Stimulated activated CD4-positive, alpha-beta T cell treated with anti-CD3 and anti-CD28 coated beads, Interleukin-1b, Interleukin-23, amount 100 ng/mL, for 48 hours (primary cell): ENCODE data around the gene ARHGAP31.

Experiments used
- DNase-seq: peaks from one replicate; pipeline ENCODE4 v3.0.0-alpha.2; 2020

The ARHGAP31 gene

DNA sequence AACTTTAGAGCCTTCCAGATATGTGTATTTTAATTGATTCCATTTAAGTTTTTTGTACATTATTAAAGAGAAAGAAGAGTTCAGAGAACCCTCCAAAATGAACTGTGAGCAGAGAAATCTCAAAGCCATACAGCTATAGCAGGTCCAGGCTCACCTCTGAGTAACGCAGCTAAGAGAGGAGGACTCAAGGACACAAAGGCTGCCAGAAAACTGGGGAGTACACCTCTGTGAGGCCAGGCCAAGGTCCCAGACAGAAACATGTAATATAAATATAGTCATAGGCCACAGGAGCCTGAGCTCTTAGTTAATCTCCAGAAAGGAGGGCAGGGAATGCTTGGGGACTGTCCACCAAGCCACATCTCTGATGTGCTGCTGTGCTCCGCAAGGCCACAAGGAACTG, 102.7 kb downstream of the ARHGAP31 start:
- DNase-seq = no peak

GRCh38 chr3:119400466-119400865, 106.3 kb downstream of the ARHGAP31 start:
- no peak for DNase-seq

DNA sequence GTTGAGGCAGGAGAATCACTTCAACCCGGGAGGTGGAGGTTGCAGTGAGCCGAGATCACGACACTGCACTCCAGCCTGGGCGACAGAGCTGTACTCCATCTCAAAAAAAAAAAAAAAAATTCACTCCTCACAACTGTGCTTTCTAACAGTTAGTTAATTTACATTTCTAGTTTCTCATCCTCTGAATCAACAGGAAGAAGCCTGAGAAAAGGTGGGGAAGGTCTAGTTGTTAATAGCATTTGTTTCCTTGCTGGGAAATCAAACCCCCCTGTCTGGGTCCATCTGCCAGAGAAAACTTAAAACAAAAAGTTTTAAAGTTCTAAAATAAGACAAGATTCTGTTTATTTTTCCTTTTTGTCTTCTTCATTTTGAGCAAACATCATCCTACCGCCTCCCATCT, 106.9 kb downstream of the ARHGAP31 start:
- no peak for DNase-seq

DNA sequence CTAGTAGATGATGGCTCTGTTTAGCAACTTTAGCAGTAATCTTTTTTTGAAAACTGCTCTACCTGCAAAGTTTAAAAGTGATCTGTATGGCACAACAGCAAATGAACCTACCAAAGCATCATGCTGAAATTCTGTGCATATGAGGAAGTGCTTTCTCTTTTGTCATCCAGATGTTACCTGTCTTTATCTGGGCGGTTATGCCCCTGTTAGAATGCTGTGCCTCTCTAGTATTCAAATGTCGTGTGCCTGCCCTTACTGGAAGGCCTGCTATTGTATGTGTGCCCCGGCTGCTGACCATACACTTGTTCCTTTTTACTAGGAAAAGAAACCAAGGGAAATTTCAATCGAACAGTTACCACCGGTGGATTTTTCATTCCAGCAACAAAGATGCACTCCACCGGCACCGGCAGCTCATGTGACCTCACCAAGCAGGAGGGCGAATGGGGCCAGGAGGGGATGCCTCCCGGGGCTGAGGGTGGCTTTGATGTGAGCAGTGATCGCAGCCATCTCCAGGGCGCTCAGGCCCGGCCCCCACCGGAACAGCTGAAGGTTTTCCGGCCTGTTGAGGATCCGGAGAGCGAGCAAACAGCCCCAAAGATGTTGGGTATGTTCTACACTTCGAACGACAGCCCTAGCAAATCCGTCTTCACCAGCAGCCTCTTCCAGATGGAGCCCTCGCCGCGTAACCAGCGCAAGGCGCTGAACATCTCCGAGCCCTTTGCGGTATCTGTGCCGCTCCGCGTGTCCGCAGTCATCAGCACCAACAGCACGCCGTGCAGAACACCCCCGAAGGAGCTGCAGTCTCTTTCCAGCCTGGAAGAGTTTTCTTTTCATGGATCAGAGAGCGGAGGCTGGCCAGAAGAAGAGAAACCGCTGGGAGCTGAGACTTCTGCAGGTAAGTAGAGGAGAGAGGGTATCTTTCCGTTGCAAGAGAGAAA, 107.6 kb downstream of the ARHGAP31 start:
- no peak for DNase-seq

DNA sequence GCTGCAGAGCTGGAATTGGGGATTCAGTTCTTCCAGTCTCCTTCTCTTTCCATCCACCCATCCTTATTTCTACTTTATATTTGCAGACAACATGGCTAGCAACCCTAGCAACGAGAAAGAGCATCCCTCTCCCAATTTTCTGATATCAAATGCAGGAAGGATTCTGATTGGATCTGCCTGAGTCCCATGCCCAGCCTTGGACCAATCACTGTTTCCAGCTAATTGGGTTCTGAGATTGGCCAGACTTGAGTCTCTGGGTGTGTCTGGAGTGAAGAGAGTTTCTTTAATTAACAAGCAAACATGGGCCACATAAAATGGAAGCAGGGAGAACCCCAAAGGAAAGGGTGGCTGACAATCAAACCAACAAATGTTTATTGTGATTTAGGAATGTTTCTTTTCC, 108.6 kb downstream of the ARHGAP31 start:
- no peak for DNase-seq

GRCh38 chr3:119403201-119403600, 109.0 kb downstream of the ARHGAP31 start:
- no peak for DNase-seq

DNA sequence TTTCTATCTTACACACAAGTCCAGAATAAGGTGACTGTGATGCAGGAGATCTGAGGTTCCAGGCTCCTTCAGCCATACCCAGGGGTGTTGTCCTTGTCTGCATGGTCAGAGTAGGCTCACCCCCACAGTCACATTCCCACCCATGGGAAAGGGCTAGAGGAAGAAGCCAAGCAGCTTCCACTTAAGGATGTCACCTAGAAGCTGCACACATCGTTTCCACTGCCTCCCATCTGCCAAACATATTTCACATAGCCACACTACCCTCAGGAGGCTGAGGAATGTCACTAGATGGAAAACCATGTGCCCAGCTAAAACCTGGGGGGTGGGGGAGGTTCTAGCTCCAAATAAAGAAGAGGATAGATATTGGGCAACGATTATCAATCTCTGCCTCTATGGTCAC, 111.1 kb downstream of the ARHGAP31 start:
- DNase-seq = no peak

DNA sequence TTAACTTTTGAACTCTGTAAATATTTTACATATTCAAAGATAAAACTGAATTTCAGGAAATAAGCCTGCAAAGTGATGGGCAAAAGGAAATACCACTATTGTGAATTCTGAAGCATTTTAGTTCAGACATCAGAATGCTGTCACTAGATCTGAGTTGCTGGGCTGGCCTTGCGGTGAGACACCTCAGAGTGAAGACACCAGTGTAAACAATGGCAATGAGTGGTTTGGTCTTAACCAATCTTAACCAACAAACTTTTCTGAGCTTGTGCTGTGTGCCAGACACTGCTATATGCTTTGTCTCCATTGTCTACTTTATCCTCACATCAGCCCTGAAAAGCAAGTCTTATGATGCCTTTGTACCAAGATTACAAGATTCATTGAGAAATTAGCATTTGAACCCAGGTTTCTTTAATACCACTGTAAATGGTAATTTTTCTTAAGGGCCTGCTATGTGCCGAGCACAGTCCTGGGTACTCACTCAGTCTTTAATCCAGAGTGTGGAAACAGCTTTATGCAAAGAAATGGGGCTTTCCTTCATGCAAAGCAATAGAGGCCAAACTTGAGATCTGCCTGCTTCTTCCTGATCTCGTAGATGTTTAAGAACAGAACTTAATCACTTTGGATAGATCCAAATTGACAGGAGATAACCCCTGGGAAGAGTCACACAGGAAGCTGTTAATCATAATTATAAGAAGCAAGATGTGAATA, 114.2 kb downstream of the ARHGAP31 start:
- no peak for DNase-seq

GRCh38 chr3:119409844-119410243, 115.7 kb downstream of the ARHGAP31 start:
- DNase-seq = no peak

DNA sequence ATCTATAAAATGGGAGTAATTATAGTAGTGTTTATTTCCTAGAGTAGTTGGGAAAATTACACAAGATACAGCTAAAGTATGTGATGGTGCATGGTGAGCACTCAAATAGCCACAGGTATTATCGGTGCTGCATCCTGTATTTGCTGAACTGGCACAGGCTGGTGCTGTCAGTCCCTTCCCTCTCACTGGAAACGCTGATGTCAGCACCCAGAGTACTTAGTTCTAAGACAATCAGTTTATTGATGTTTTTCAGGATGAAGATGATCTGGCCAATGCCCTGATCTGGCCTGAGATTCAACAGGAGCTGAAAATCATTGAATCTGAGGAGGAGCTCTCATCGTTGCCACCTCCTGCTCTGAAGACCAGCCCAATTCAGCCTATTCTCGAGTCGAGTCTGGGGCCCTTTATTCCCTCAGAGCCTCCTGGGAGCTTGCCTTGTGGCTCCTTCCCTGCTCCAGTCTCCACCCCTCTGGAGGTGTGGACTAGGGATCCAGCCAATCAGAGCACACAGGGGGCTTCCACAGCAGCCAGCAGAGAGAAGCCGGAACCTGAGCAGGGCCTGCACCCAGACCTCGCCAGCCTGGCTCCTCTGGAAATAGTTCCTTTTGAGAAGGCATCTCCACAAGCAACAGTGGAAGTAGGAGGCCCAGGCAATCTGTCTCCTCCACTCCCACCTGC, 119.6 kb downstream of the ARHGAP31 start:
- DNase-seq = no peak

- DNase-seq = no peak
These were observed 122.7 kb downstream of the ARHGAP31 start for GRCh38 chr3:119416873-119417272.

GRCh38 chr3:119417771-119418512, 123.8 kb downstream of the ARHGAP31 start:
- DNase-seq = no peak

DNA sequence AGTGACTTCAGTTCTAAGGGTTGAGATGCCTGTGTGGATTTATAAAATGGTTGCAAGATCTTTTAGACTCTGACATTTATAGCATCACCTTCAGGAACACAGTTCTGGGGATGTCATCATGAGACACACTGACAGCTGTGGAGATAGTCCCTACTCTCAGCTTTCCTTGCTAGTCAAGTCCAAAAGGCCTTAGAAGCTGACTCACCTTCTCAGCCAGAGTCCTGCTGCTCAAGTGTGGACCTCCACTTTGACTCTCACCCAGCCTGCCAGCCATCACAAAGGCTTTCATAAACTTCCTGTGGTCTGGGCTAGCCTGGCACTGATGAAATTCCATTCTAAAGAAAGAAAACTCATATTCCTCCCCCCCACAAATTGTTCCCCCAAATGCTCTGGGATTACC, 124.5 kb downstream of the ARHGAP31 start:
- no peak for DNase-seq

GRCh38 chr3:119420196-119420595, 126.0 kb downstream of the ARHGAP31 start:
- no peak for DNase-seq

DNA sequence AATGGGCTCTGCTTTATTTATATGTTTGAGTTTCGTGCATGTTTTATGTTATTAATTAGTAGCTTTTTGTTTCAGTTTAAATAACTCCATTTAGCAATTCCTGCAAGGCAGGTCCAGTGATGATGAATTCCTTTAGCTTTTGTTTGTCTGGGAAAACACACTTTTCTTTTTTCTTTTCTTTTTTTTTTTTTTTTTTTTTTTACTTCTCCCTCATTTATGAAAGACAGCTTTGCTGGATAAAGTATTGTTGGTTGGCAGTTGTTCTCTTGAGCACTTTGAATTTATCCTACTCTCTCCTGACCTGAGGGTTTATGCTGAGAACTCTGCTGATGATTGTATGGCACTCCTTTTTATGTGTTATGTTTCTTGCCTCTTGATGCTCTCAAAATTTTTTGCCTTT, 133.5 kb downstream of the ARHGAP31 start:
- no peak for DNase-seq

- DNase-seq = no peak
These were observed 134.4 kb downstream of the ARHGAP31 start for GRCh38 chr3:119428538-119428937.

DNA sequence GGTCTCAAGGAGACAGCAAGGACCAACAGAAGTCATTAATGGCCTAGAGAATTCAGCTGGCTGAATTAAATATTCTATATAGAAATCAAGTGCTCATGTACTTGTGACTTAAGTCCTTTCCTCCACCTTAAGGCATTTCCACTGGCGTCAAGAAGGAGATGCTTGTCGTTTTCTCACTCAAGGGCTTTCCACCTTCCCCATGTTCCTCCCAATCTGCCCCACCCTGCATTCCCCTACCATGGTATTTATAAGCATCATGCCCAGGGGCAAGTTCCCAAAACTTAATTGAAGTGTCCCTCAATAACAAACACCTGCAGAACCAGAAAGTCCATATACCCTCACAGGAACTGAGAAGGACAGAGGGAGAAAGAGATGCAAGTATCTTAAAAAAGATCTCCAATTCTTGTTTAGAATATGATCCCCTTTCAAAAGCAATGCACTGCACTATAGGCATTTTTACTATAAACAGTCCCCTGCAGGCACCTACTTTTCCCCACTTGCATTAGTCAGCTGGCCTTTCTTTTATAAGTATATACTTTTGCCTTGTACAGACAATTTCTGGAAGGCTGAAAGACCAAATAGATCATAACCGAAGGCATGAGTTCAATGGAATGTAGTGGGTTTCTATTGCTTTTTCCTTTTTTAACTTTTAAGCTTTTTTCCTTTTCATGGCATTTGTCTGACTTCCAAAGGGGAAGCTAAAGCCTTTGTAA, 139.6 kb downstream of the ARHGAP31 start:
- no peak for DNase-seq

GRCh38 chr3:119434703-119435102, 140.5 kb downstream of the ARHGAP31 start:
- no peak for DNase-seq

- DNase-seq = no peak
These were observed 142.8 kb downstream of the ARHGAP31 start for GRCh38 chr3:119436977-119437376.

GRCh38 chr3:119437691-119438258, 143.6 kb downstream of the ARHGAP31 start:
- no peak for DNase-seq

DNA sequence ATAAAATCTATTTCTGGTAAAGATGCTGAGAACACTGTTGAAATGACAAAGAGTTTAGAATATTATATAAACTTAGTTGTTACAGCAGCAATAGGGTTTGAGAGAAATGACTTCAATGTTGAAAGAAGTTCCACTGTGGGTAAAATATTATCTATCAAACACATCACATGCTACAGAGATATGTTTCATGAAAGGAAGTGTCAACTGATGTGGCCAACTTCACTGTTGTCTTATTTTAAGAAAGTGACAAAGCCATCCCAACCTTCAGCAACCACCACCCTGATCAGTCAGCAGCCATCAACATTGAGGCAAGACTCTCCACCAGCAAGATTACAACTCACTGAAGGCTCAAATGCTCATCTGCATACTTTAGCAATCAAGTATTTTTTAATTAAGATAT, 149.0 kb downstream of the ARHGAP31 start:
- DNase-seq = no peak

DNA sequence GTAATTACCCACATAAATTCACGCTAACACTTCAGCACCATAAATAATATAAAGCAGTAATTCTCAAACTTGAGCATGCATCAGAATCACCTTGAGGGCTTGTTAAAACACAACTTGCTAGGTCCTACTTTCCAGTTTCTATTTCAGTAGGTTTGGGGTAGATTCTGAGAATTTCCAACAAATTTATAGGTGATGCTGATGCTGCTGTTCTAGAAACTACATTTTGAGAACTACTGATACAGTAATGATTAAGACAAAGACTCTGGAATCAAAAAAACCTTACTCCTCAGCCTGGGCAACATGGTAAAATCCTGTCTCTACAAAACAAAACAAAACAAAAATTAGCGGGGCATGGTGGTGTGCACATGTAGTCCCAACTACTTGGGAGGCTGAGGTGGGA, 150.4 kb downstream of the ARHGAP31 start:
- no peak for DNase-seq
